ENCODE results near the gene PIGN. TPM values are rescaled to one million over a fixed set of nuclear protein-coding genes. Genes with fewer than 3 reads are reported as not detected.

Gene PIGN
- total RNA-seq, 1 donor from 2014 or later: 35.4 TPM

GRCh38 chr18:62165583-62165982 is 21.3 kb downstream of the PIGN start:
- Mint-ChIP-seq H3K27me3 (ENCODE audit: low read depth) (no peaks in the 10 kb centered on the region), H3K4me3 (no peak overlapping the region), H3K36me3 (peaks cover 24% of the 10 kb centered on the region), H3K4me1 (peaks cover 4% of the 10 kb centered on the region), H3K9me3 (peaks cover 25% of the 10 kb centered on the region), H3K27ac (no peak overlapping the region)
- TF ChIP-seq CTCF (IDR thresholded peaks at IDR 0.05; ENCODE audit: unreplicated experiment): no peak
- DNase-seq (ENCODE audit: low spot score in 2 of 2, unreplicated experiment in 2 of 2): no peak

- no peak for DNase-seq (ENCODE audit: low spot score in 2 of 2, unreplicated experiment in 2 of 2)
- Mint-ChIP-seq H3K4me1 (no peaks in the 10 kb centered on the region), H3K27me3 (ENCODE audit: low read depth) (no peaks in the 10 kb centered on the region), H3K36me3 (peaks cover 26% of the 10 kb centered on the region), H3K4me3 (no peak overlapping the region), H3K9me3 (peaks cover 25% of the 10 kb centered on the region), H3K27ac (no peak overlapping the region)
- TF ChIP-seq CTCF (IDR thresholded peaks at IDR 0.05; ENCODE audit: unreplicated experiment): no peak
Observed at GRCh38 chr18:62164855-62165487, 21.9 kb downstream of the PIGN start.

- Mint-ChIP-seq H3K4me3 (no peak overlapping the region), H3K27me3 (ENCODE audit: low read depth) (no peaks in the 10 kb centered on the region), H3K9me3 (peaks cover 25% of the 10 kb centered on the region), H3K27ac (no peak overlapping the region), H3K36me3 (peaks cover 30% of the 10 kb centered on the region), H3K4me1 (no peaks in the 10 kb centered on the region)
- DNase-seq (ENCODE audit: low spot score in 2 of 2, unreplicated experiment in 2 of 2): no peak
- TF ChIP-seq CTCF (IDR thresholded peaks at IDR 0.05; ENCODE audit: unreplicated experiment): no peak
Observed at GRCh38 chr18:62164310-62164709, 22.5 kb downstream of the PIGN start.

- H3K36me3 Mint-ChIP-seq: peaks cover 17% of the 10 kb centered on the region
- no peaks in the 10 kb centered on the region for H3K27me3 Mint-ChIP-seq (ENCODE audit: low read depth)
- no peak for TF ChIP-seq CTCF (IDR thresholded peaks at IDR 0.05; ENCODE audit: unreplicated experiment)
- no peak overlapping the region for H3K27ac Mint-ChIP-seq
- no peak for DNase-seq (ENCODE audit: low spot score in 2 of 2, unreplicated experiment in 2 of 2)
- no peaks in the 10 kb centered on the region for H3K4me1 Mint-ChIP-seq
- H3K4me3 Mint-ChIP-seq: no peak overlapping the region
- no peaks in the 10 kb centered on the region for H3K9me3 Mint-ChIP-seq
Observed at GRCh38 chr18:62157843-62158242, 29.0 kb downstream of the PIGN start.

- H3K36me3 Mint-ChIP-seq: peaks cover 8% of the 10 kb centered on the region
- no peak for DNase-seq (ENCODE audit: low spot score in 2 of 2, unreplicated experiment in 2 of 2)
- no peaks in the 10 kb centered on the region for H3K9me3 Mint-ChIP-seq
- H3K27ac Mint-ChIP-seq: no peak overlapping the region
- H3K4me1 Mint-ChIP-seq: no peaks in the 10 kb centered on the region
- no peak overlapping the region for H3K4me3 Mint-ChIP-seq
- no peaks in the 10 kb centered on the region for H3K27me3 Mint-ChIP-seq (ENCODE audit: low read depth)
- no peak for TF ChIP-seq CTCF (IDR thresholded peaks at IDR 0.05; ENCODE audit: unreplicated experiment)
Observed at GRCh38 chr18:62152844-62153243, 34.0 kb downstream of the PIGN start.
